Measurements from ENCODE around the gene CYB561A3.

CYB561A3 gene

GRCh38 chr11:61364012-61364675, 2.5 kb upstream of the CYB561A3 start:
- Histone ChIP-seq H3K4me1 (ENCODE audit: insufficient read depth, low read length) (no peaks in the 10 kb centered on the region), H3K27me3 (ENCODE audit: insufficient read depth, low read length) (no peaks in the 10 kb centered on the region), H3K36me3 (ENCODE audit: insufficient read depth, low read depth, low read length) (peaks cover 56% of the 10 kb centered on the region), H3K9ac (ENCODE audit: low read depth, low read length) (no peak overlapping the region), H3K27ac (ENCODE audit: low read length) (no peak overlapping the region), H3K9me3 (ENCODE audit: insufficient read depth, low read depth, low read length) (no peaks in the 10 kb centered on the region), H3K4me3 (ENCODE audit: low read length) (no peak overlapping the region)

- Histone ChIP-seq H3K36me3 (ENCODE audit: insufficient read depth, low read depth, low read length) (peaks cover 41% of the 10 kb centered on the region), H3K9ac (ENCODE audit: low read depth, low read length) (peak overlapping the region; percentile 98), H3K9me3 (ENCODE audit: insufficient read depth, low read depth, low read length) (no peaks in the 10 kb centered on the region), H3K4me1 (ENCODE audit: insufficient read depth, low read length) (no peaks in the 10 kb centered on the region), H3K27me3 (ENCODE audit: insufficient read depth, low read length) (no peaks in the 10 kb centered on the region), H3K27ac (ENCODE audit: low read length) (peak overlapping the region; percentile 44), H3K4me3 (ENCODE audit: low read length) (peak overlapping the region; percentile 90)
Observed at GRCh38 chr11:61362542-61362875, 827 bp upstream of the CYB561A3 start.

- Histone ChIP-seq H3K27ac (ENCODE audit: low read length) (no peak overlapping the region), H3K9me3 (ENCODE audit: insufficient read depth, low read depth, low read length) (no peaks in the 10 kb centered on the region), H3K27me3 (ENCODE audit: insufficient read depth, low read length) (no peaks in the 10 kb centered on the region), H3K36me3 (ENCODE audit: insufficient read depth, low read depth, low read length) (peaks cover 29% of the 10 kb centered on the region), H3K9ac (ENCODE audit: low read depth, low read length) (peak overlapping the region; percentile 98), H3K4me3 (ENCODE audit: low read length) (peak overlapping the region; percentile 90), H3K4me1 (ENCODE audit: insufficient read depth, low read length) (no peaks in the 10 kb centered on the region)
Observed at GRCh38 chr11:61361237-61361740, 393 bp downstream of the CYB561A3 start.

- Histone ChIP-seq H3K4me1 (ENCODE audit: insufficient read depth, low read length) (no peaks in the 10 kb centered on the region), H3K9me3 (ENCODE audit: insufficient read depth, low read depth, low read length) (no peaks in the 10 kb centered on the region), H3K36me3 (ENCODE audit: insufficient read depth, low read depth, low read length) (peaks cover 13% of the 10 kb centered on the region), H3K27me3 (ENCODE audit: insufficient read depth, low read length) (no peaks in the 10 kb centered on the region), H3K9ac (ENCODE audit: low read depth, low read length) (no peak overlapping the region), H3K27ac (ENCODE audit: low read length) (no peak overlapping the region), H3K4me3 (ENCODE audit: low read length) (no peak overlapping the region)
Observed at GRCh38 chr11:61359516-61359915, 2.2 kb downstream of the CYB561A3 start.

- Histone ChIP-seq H3K9ac (ENCODE audit: low read depth, low read length) (no peak overlapping the region), H3K36me3 (ENCODE audit: insufficient read depth, low read depth, low read length) (peaks cover 5% of the 10 kb centered on the region; the same call in 1 of the 2 replicates), H3K27ac (ENCODE audit: low read length) (no peak overlapping the region), H3K4me3 (ENCODE audit: low read length) (no peak overlapping the region), H3K4me1 (ENCODE audit: insufficient read depth, low read length) (no peaks in the 10 kb centered on the region), H3K9me3 (ENCODE audit: insufficient read depth, low read depth, low read length) (no peaks in the 10 kb centered on the region), H3K27me3 (ENCODE audit: insufficient read depth, low read length) (no peaks in the 10 kb centered on the region)
Observed at GRCh38 chr11:61358566-61358965, 3.1 kb downstream of the CYB561A3 start.

- Histone ChIP-seq H3K27me3 (ENCODE audit: insufficient read depth, low read length) (no peaks in the 10 kb centered on the region), H3K9me3 (ENCODE audit: insufficient read depth, low read depth, low read length) (no peaks in the 10 kb centered on the region), H3K4me1 (ENCODE audit: insufficient read depth, low read length) (no peaks in the 10 kb centered on the region), H3K36me3 (ENCODE audit: insufficient read depth, low read depth, low read length) (0 out of 2 replicates have a peak, but pooled peaks cover 6% of the 10 kb centered on the region), H3K27ac (ENCODE audit: low read length) (no peak overlapping the region), H3K9ac (ENCODE audit: low read depth, low read length) (no peak overlapping the region), H3K4me3 (ENCODE audit: low read length) (no peak overlapping the region)
Observed at GRCh38 chr11:61357894-61358239, 3.8 kb downstream of the CYB561A3 start.

- Histone ChIP-seq H3K36me3 (ENCODE audit: insufficient read depth, low read depth, low read length) (0 out of 2 replicates have a peak, but pooled peaks cover 6% of the 10 kb centered on the region), H3K27ac (ENCODE audit: low read length) (no peak overlapping the region), H3K9me3 (ENCODE audit: insufficient read depth, low read depth, low read length) (no peaks in the 10 kb centered on the region), H3K4me3 (ENCODE audit: low read length) (no peak overlapping the region), H3K4me1 (ENCODE audit: insufficient read depth, low read length) (no peaks in the 10 kb centered on the region), H3K9ac (ENCODE audit: low read depth, low read length) (no peak overlapping the region), H3K27me3 (ENCODE audit: insufficient read depth, low read length) (no peaks in the 10 kb centered on the region)
Observed at GRCh38 chr11:61357233-61357893, 4.3 kb downstream of the CYB561A3 start.

GRCh38 chr11:61356706-61357105, 5.0 kb downstream of the CYB561A3 start:
- H3K27me3 ChIP-seq (ENCODE audit: insufficient read depth, low read length), result no peaks in the 10 kb centered on the region
- H3K4me1 ChIP-seq (ENCODE audit: insufficient read depth, low read length), result no peaks in the 10 kb centered on the region
- no peak overlapping the region for H3K9ac ChIP-seq (ENCODE audit: low read depth, low read length)
- H3K36me3 ChIP-seq (ENCODE audit: insufficient read depth, low read depth, low read length), result peaks cover 10% of the 10 kb centered on the region
- no peak overlapping the region for H3K4me3 ChIP-seq (ENCODE audit: low read length)
- no peak overlapping the region for H3K27ac ChIP-seq (ENCODE audit: low read length)
- H3K9me3 ChIP-seq (ENCODE audit: insufficient read depth, low read depth, low read length), result no peaks in the 10 kb centered on the region

- Histone ChIP-seq H3K9ac (ENCODE audit: low read depth, low read length) (no peak overlapping the region), H3K4me1 (ENCODE audit: insufficient read depth, low read length) (no peaks in the 10 kb centered on the region), H3K27ac (ENCODE audit: low read length) (no peak overlapping the region), H3K36me3 (ENCODE audit: insufficient read depth, low read depth, low read length) (peaks cover 27% of the 10 kb centered on the region), H3K4me3 (ENCODE audit: low read length) (no peak overlapping the region), H3K27me3 (ENCODE audit: insufficient read depth, low read length) (no peaks in the 10 kb centered on the region), H3K9me3 (ENCODE audit: insufficient read depth, low read depth, low read length) (no peaks in the 10 kb centered on the region)
Observed at GRCh38 chr11:61354208-61354607, 7.5 kb downstream of the CYB561A3 start.

GRCh38 chr11:61353131-61354067, 8.3 kb downstream of the CYB561A3 start:
- Histone ChIP-seq H3K36me3 (ENCODE audit: insufficient read depth, low read depth, low read length) (peaks cover 35% of the 10 kb centered on the region), H3K27me3 (ENCODE audit: insufficient read depth, low read length) (no peaks in the 10 kb centered on the region), H3K4me1 (ENCODE audit: insufficient read depth, low read length) (no peaks in the 10 kb centered on the region), H3K9me3 (ENCODE audit: insufficient read depth, low read depth, low read length) (no peaks in the 10 kb centered on the region), H3K27ac (ENCODE audit: low read length) (no peak overlapping the region), H3K9ac (ENCODE audit: low read depth, low read length) (no peak overlapping the region), H3K4me3 (ENCODE audit: low read length) (no peak overlapping the region)

GRCh38 chr11:61352038-61352437, 9.6 kb downstream of the CYB561A3 start:
- no peaks in the 10 kb centered on the region for H3K9me3 ChIP-seq (ENCODE audit: insufficient read depth, low read depth, low read length)
- no peak overlapping the region for H3K9ac ChIP-seq (ENCODE audit: low read depth, low read length)
- peaks cover 45% of the 10 kb centered on the region for H3K36me3 ChIP-seq (ENCODE audit: insufficient read depth, low read depth, low read length)
- H3K27me3 ChIP-seq (ENCODE audit: insufficient read depth, low read length), result no peaks in the 10 kb centered on the region
- no peak overlapping the region for H3K27ac ChIP-seq (ENCODE audit: low read length)
- no peaks in the 10 kb centered on the region for H3K4me1 ChIP-seq (ENCODE audit: insufficient read depth, low read length)
- no peak overlapping the region for H3K4me3 ChIP-seq (ENCODE audit: low read length)

Data from iPS-20b (cell line).